ENCODE measurements around the gene MESP2. TPM values are rescaled to one million over a fixed set of nuclear protein-coding genes. Genes with fewer than 3 reads are reported as not detected.

Gene MESP2
- total and polyA plus RNA-seq, 2 of the 13 experiments (the other 11 are each of a cell fraction or from before 2014, with no cell fraction given) = not detected

DNA sequence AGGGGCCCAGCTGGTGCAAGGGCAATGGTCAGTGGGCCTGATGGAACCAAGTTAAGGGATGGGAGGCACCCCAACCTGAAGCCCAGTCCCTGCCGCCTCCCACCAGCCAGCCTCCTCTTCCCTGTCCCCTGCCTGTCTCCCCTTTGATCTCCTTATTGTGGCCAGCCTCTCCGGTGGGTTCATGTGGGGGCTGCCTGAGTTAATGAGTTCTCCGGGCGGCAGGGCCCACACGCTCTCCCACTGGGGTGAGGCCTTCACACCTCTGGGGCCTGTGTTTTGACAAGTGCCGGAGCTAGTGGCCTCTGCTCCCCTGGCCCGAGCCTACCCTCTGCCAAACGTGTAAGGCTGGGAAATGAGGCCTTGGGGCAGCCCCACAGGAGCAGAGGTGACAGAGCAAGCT, 17.8 kb upstream of the MESP2 start:
- intact Hi-C loops (cut with micrococcal nuclease; ENCODE audit: unreplicated experiment) = no loop called here
- H3K79me2 ChIP-seq (ENCODE audit: insufficient read depth, low read length) = no peaks in the 10 kb centered on the region
- H4K20me1 ChIP-seq (ENCODE audit: insufficient read depth, low read length) = no peaks in the 10 kb centered on the region
- no peak overlapping the region for H3K27ac ChIP-seq (ENCODE audit: extremely low read length, insufficient read depth, low read length)
- no peak overlapping the region for H3K9ac ChIP-seq (ENCODE audit: insufficient read depth, low read depth, low read length)
- no peak overlapping the region for H2AFZ ChIP-seq (ENCODE audit: low read length)
- WGBS (ENCODE audit: low lambda C conversion rate) = 0% methylated on average over 8 of the region's 8 CpGs
- ChIA-PET POLR2A (no interaction called here), CTCF (ENCODE audit: low intra/inter-chr PET ratio, low total read pairs) (no interaction called here)
- FAIRE-seq = no peak
- peaks cover 10 to 18% of the 10 kb centered on the region in 2 experiments for H3K27me3 ChIP-seq (ENCODE audit: control insufficient read depth in 1 of 2, insufficient read depth in 2 of 2, low read length in 2 of 2)
- no peak; the same call in 2 of the 3 replicates for ATAC-seq
- no peak for DNase-seq (ENCODE audit: low spot score)
- H3K4me2 ChIP-seq (ENCODE audit: low read depth, low read length) = no peak overlapping the region
- H3K9me3 ChIP-seq (ENCODE audit: low read length) = no peaks in the 10 kb centered on the region
- no peak overlapping the region for H3K4me3 ChIP-seq (replicated peaks in 1 of 3; ENCODE audit: insufficient read depth in 1 of 3, low read depth in 2 of 3, low read length in 3 of 3)
- TF ChIP-seq PPARG (CRISPR knock-in tag; conservative IDR thresholded peaks at IDR 0.05) (no peak), CEBPB (IDR thresholded peaks at IDR 0.05; ENCODE audit: borderline replicate concordance, low read depth, low read length) (no peak), ZBTB1 (CRISPR knock-in tag; IDR thresholded peaks at IDR 0.05; ENCODE audit: borderline replicate concordance) (no peak), HNRNPLL (IDR thresholded peaks at IDR 0.05; ENCODE audit: low read depth, low read length, poor library complexity, severe bottlenecking) (no peak), ZNF615 (CRISPR knock-in tag; IDR thresholded peaks at IDR 0.05; ENCODE audit: borderline replicate concordance) (no peak), ZFX (CRISPR knock-in tag; IDR thresholded peaks at IDR 0.05; ENCODE audit: low read depth) (peak; percentile 14; the same call in 1 of the 2 replicates), ZSCAN30 (CRISPR knock-in tag; IDR thresholded peaks at IDR 0.05) (no peak)
- TF ChIP-seq, protein P1, sequence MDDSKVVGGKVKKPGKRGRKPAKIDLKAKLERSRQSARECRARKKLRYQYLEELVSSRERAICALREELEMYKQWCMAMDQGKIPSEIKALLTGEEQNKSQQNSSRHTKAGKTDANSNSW (CRISPR knock-in tag; IDR thresholded peaks at IDR 0.05; ENCODE audit: borderline replicate concordance) = no peak
- TF ChIP-seq, protein P2, sequence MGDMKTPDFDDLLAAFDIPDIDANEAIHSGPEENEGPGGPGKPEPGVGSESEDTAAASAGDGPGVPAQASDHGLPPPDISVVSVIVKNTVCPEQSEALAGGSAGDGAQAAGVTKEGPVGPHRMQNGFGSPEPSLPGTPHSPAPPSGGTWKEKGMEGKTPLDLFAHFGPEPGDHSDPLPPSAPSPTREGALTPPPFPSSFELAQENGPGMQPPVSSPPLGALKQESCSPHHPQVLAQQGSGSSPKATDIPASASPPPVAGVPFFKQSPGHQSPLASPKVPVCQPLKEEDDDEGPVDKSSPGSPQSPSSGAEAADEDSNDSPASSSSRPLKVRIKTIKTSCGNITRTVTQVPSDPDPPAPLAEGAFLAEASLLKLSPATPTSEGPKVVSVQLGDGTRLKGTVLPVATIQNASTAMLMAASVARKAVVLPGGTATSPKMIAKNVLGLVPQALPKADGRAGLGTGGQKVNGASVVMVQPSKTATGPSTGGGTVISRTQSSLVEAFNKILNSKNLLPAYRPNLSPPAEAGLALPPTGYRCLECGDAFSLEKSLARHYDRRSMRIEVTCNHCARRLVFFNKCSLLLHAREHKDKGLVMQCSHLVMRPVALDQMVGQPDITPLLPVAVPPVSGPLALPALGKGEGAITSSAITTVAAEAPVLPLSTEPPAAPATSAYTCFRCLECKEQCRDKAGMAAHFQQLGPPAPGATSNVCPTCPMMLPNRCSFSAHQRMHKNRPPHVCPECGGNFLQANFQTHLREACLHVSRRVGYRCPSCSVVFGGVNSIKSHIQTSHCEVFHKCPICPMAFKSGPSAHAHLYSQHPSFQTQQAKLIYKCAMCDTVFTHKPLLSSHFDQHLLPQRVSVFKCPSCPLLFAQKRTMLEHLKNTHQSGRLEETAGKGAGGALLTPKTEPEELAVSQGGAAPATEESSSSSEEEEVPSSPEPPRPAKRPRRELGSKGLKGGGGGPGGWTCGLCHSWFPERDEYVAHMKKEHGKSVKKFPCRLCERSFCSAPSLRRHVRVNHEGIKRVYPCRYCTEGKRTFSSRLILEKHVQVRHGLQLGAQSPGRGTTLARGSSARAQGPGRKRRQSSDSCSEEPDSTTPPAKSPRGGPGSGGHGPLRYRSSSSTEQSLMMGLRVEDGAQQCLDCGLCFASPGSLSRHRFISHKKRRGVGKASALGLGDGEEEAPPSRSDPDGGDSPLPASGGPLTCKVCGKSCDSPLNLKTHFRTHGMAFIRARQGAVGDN (CRISPR knock-in tag; IDR thresholded peaks at IDR 0.05) = peak; percentile 50
- in situ Hi-C loops (cut with HindIII; ENCODE audit: extremely low pct_ligation_motif_present, low pct_unique_long_range_greater_than_20kb) = loop anchor here (5.0 kb wide), 1 partner anchor 119 kb away; no protein-coding TSS in a partner anchor
- peaks cover 58% of the 10 kb centered on the region for H3K4me1 ChIP-seq (ENCODE audit: insufficient read depth, low read length)
- H3K36me3 ChIP-seq (replicated peaks in 1 of 2; ENCODE audit: control insufficient read depth in 1 of 2, insufficient read depth in 2 of 2, low read length in 2 of 2) = no peaks in the 10 kb centered on the region
- no TSS peak for BruUV-seq (replicated peaks)
